GM19351 (cell line): ENCODE measurements around the gene CELF4.

ENCODE experiments used
- ATAC-seq: cut with Tn5 transposase; IDR thresholded peaks from one replicate; pipeline ENCODE4 v1.9.1; 2021; ENCODE audit warnings: mild to moderate bottlenecking, moderate library complexity; ENCODE audit not compliant: unreplicated experiment

CELF4 gene

DNA sequence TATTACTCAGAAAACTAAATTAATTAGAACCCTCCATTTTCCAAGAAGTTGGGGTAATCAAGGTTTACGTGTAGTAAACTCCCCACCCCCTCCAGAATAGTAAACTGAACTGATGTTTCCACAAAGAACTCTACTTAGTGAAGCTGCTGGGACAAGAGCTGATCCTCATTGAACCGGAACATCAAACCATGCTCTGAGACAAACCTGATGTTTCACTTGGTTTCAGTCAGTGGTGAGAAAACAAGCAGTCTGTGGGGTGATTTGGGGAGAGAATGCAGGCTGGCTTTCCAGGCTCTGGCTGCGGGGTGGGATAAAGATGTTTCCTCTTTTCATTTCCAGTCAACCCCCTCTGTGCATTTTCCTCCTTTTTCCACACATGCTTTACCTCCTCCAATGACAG, 38.2 kb downstream of the CELF4 start:
- peak; percentile 29 for ATAC-seq

DNA sequence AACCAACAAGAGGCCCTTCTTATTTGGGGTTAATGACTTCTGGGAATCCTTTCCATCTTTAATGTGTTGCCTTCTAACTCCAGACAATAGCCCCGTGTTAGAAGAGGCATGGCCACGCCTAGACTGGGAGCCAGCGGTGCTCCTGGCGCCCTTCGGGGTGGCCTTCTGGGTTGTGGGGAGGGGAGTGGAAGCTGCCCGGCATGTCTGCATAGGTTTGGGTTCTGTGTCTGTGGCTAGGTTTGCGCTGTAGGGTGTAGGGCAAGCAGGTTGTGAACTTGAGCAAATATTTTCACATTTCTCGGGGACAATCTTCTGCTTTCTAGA, 40.4 kb downstream of the CELF4 start:
- ATAC-seq: no peak

DNA sequence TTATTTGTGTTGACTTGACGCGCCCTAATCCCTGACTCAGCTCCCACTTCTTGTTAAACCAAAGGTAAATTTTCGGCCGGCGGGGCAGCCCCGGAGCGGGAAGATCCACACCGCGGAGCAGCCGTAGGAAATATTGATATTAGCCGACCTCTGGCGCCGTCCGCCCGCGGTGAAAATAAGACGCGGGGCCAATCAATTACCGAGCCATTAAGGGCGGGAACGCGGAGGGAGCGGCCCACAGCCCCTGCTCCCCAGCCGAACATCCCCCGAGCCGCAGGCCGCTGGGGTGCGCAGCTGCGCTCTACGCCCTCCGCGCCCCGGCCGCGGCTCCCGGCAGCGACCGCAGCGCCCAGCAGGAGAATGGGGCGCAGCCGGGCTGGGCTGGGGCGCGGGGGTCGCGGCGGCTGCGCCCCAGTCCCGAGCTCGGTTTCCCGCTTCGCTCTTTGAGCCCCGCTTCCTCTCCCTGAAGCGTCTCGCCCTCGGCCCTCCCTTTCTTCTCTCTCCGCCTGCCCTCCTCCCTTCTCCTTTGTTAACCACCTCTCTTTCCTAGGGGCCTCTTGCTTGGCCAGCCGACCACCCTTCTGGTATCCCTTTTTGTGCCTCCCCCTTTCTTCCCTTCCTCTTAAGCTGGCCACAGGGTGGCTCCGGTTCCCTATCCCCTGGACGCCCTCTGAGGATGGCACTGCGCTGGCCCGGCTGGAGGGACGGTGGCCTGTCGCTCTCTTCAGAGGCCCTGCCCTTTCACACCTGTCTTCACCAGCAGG, 40.9 kb downstream of the CELF4 start:
- no peak for ATAC-seq

DNA sequence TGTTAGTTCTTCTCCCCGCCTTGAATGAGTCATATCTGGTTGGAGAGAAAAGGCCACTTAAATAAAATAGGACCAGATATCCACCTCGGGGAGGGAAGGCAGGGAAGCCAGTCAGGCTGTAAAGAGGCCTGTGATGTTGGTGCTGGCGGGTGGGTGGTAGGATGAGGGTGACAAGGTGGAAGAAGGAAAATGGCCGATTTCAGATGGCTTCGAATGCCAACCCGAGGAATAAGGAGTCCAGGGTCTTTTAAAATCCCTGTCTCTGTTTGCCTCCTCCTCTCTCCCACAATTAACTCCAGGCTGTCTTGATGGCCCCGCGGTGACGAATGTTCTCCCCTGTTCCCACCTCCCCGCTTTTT, 41.5 kb downstream of the CELF4 start:
- ATAC-seq: no peak

DNA sequence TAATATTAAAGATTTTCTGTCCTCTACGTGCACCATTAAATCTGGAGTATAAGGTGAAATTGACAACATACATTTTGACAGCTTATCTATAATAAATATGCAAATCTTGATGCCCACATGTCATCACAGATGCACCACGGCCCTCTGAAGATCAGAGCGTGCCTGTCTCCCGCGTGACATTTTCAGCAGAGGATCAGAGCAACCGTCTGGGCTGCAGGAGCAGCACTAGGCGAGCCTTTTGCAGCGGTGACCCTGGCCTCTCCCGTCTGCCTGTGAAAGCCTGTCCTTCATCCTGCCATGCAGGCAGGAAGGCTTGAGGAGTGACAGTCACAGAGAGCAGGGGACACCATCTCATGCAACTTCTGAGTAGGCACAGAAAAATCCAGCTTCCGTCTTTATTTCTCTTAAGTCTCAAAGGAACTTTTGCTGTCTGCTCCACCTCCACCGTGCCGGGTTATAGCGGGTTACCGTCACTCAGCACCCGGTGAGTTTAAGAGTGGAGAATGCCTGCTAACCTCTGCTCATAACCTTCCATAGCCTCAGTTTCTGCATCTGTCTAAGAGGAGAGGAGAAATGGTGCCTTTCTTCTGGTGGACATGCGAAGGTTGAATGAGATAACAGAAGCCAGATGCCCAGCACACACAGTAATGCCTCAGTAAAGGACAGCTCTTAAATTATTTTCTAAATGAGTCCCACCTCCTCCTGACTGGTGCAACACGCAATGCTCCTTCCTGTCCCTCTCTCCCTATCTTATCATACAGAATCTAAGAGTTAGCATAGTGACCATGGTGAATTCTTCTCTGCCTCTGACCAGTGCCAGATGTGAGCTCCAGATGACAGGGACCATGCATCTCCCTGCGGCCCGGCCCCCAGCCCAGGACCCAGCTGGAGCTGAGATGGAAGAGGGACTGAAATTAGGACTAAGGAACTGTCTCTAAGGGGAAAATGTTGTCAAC, 43.8 kb downstream of the CELF4 start:
- no peak for ATAC-seq

DNA sequence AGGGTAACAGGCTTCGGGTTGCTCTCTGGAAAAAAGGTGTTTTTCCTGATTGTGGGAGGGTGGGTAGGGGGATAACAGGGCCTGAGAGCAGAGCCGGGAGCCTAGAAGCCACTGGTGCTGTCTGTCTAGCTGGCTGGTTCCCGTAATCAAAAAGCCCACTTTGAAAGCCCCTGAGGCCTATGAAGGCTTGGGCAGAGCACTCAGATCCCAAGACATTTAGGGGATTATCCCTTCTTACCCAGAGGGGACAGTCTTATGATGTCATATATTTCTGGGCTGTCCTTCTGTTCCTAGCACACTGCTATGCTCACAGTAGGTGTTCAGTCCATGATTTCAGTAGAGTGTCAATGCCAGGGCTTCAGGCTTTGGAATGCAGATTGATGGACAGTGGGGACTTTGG, 45.1 kb downstream of the CELF4 start:
- no peak for ATAC-seq

DNA sequence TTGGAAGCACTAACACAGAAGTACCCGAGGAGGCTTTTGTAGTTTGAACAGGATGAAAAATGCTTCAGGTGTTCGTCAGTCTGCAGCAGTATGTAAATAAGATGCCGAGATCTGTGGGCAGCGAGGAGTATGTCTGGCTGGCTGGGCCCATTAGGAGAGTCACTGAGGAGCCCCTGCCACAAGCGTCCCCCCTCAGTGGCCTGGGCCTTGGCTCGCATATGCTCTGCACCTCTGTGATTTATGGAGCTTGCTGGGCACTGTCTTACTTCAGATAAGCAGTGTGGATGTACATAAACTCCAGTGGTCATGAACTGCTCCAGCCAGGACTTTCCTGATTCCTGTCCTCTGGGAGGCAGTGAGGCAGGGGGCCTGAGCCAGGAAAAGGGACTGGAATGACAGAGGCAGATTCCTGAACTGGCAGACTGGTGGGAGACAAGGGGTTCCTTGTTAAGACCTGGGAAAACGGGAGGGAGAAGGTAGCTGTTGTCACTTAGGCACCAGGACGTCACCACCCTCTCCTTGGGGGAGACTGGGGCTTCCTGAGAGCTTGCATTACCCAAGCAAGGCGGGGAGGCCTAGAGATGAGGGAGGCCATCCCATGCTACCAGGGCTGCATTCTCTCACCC, 46.0 kb downstream of the CELF4 start:
- no peak for ATAC-seq

DNA sequence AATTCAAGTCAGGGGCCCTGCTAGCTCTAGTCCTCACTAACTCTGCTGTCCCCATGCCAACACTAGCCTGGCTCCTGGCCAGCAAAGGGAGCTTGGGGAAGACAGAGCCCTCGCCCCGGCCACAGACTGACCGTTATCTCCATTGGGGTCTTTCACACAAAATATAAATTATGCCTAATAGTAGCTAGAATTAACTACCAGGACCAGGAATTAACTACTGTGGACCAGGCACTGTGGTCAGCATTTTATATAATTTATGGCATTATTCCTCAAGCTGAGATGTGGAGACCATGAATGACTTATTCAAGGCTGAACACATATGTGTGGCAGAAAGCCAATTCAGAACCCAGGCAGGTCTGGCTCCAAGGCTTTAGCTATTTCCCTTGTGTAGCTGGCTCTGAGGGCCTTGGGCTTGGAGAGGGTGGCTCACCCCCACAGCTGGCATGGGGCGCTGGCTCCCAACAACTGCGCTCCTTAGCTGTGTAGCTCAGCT, 49.2 kb downstream of the CELF4 start:
- ATAC-seq: no peak

DNA sequence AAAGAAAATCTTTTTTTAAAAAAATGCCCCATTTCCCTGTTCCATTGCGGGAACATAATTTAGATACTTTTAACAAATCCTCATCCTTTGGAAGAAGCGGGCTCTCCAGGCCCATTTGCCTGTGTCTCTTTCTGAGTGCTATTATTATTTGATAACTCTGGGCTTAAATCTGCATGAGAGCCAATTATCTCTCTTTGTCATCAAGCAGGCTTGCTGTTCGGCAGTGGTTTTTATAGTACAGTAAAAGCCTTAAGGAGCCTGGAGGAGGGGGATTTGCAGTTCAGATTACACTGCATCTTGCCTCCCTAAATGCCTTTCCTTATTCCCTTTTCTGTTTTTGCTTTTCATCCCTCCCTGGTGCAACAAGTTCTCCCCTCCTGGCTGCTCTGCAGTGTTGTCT, 50.6 kb downstream of the CELF4 start:
- no peak for ATAC-seq

DNA sequence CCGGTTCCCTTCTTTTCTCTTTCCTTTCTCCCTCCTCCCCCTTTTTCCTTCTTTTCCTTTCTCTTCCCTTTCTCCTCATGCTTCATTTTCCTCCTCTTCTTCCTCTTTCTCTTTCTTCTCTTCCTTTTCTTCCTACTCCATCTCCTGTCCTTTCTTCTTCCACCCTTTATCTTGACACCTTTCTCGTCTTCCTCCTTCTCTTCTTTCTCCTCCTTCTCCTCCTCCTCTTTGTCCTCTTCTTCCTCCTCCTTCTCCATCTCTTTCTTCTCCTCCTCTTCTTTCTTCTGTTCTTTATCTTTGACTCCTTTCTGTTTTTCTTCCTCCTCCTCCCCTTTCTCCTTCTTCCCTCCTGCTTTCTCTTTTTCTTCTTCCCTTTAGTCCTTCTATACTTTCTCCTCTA, 53.2 kb downstream of the CELF4 start:
- no peak for ATAC-seq

DNA sequence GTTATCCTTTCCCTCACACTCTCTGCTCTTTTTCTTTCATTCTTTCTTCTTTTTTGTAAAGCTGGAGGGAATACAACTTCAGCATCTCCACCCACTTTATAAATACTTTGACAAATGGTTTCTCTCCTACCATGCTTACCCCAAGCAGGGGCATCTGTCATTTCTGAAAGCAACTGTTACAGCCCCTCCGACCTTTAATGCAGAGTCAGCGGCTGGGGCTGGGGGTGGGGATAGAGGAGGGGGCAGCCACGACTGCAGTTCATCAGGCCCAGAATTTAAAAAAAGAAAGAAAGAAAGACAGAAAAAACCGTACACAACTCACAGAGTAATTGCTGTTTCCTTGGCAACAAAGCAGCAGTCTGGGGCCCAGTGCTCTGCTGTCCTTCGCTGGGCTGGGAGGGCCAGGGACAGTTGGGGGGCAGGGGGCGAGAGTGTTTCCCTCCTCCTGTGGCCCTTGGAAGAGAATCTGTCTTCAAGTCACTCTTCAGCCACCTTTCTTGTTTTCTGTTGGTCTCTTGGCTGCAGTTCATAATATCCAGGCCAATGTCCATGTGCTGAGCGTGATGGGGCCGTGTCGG, 53.8 kb downstream of the CELF4 start:
- no peak for ATAC-seq

DNA sequence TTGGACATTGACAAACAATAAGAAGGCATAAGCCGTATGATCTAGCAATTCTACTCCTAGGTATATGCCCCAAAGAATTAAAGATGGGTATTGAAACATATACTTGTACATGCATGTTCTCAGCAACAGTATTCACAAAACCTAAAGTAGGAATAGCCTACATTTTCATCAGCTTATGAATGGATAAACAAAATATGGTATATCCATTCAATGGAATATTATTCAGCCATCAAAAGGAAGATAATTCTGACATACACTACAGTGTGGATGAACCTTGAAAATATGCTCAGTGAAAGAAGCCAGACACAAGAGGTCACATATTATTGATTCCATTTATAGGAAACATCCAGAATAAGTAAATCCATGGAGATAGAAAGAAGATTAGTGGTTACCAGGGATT, 56.0 kb downstream of the CELF4 start:
- no peak for ATAC-seq

DNA sequence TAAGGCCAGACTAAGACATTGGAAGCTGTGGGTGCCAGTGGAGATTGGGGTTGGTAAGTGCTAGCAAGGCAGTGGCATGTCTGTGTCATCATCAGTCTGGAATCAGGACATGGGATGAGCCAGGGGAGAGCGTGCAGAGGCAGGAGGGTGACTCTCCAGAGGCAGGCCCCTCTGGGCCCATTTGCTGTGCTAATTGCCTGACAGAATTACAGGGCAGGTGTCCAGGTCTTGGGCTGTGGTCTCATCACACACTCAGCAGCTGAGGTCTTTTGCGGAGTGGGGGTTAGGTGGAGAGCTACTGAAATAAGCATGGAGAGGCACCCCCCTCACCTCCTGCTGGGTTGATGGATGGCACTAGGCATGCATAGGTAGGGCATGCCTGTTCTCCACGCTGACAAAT, 57.4 kb downstream of the CELF4 start:
- ATAC-seq: no peak

DNA sequence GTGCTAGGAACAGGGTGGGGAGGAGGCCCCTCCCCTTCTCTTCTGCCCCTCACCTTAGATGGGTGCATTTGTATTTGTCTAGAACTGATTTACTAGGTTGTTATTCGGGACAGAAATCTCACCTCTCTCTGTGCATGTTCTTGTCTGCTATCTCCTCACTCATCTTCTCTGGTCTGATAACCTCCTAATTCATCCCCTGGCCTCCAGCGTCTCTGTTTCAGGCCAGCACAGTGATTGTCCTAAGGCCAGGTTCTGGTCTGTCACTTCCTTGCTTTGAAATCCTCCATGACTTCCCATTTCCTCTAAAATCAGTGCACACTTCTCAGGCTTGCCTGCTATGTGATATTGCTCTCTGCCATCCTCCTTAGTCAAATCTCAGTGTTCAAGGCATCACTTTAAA, 58.4 kb downstream of the CELF4 start:
- ATAC-seq: no peak

DNA sequence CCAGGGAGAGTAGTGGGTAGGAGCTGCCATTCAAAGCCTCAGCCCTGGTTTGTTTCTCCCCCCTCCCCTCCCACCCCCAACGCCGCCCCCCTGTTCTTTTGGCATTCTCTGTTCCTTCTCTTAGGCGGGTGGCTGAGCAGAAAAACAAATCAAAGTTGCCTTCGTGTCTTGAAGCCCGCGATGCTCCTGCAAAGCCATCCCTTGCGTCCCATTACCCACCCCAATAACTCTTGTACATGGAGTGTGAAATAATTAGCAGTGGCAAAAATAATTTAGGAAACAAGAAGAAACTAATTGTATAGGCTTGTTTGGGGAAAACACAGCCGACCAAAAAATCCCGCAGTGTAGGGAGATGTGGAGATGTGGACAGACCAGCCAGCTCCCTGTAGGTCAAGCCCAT, 59.6 kb downstream of the CELF4 start:
- no peak for ATAC-seq

DNA sequence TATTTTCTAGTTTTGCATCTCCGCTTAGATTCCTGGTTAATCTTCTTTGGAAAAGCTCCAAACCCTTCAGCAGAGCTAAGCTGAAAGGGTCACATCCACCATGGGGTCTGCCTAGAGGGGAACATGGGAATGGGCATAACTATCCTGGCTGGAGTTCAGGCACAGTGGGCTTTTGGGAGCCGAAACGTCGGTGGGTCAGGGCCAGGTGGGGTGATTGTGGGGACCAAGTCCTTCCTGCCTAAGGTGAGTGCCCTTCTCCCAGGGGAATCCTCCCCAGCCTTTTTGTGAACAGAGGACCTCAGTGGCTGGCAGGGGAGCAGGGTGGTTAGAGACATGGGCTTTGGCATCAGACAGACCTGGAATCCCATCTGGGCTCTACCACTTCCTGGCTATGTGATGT, 60.3 kb downstream of the CELF4 start:
- ATAC-seq: no peak

DNA sequence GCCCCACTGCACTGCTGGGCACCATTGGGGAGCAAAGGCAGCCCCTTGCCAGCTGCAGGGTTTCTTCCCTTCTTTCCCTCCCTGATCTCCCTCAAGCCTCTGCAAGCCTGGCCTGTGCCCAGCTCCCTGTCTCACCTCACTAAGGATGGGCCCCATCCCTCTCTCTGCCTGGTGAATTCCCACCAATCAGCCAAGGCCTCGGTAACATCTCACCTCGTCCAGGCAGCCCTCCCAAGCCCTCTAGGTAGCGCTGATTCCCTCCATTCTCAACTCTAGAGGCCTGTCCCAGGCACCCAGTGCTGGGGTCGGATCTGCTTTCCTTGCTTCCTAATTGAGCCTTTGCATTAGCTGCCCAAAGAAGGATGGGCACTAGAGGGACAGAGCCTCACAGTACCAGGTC, 63.0 kb downstream of the CELF4 start:
- ATAC-seq: no peak

DNA sequence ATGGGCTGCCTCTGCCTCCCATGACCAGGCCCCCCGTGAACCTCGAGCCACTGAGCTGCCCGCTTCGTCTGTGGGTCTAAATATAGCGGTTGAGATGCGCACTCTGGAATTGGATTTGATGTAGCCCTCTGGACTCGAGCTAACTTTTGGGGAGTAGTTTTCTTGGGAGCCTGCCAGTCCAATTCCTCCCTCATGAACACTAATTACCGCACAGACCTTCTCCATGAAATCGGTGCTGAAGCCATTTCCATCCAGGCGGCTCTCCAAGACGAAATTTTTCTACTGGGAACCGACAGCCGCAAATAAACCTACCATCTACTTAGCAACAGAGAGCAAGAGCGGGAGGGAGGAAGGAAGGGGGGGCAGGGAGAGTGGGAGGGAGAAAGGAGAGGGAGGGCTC, 63.6 kb downstream of the CELF4 start:
- ATAC-seq: no peak

DNA sequence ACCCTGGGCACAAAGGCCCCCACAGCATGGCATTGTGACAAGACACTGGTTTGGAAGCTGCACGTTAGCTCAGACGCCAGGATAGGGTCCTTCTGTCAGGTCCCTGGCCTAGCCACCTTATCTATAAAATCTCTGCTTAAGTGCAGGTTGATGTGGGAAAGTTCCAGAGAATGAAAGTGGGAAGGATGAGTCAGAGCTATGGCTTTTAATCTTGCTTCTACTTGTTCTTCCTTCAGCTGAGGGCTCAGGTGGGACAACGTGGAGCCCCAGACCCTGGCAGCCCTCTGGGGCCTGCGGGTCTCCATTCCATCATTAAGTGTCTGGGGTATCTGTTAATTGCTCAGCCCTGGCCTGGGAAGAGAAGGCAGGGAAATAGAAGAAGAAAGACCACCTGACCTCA, 64.5 kb downstream of the CELF4 start:
- ATAC-seq: no peak

DNA sequence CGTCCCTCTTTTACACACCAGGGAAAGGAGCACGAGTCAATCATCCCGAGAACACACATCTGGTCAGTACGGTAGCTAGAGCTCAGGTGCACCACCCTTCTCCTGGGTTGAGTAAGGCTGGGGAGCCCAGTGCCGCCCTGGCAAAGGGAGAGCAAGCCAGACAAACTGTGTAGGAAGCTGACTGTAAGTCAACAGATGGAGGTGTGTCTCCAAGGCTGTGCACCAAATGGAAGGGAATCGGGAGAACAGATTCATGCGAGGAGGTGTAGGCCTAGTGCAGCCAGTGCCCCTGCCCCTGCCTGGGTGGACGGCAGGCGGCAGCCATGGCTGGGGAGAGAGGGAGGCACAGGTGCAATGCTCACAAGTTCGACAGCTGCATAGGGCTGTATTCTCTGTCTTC, 65.7 kb downstream of the CELF4 start:
- ATAC-seq: no peak

DNA sequence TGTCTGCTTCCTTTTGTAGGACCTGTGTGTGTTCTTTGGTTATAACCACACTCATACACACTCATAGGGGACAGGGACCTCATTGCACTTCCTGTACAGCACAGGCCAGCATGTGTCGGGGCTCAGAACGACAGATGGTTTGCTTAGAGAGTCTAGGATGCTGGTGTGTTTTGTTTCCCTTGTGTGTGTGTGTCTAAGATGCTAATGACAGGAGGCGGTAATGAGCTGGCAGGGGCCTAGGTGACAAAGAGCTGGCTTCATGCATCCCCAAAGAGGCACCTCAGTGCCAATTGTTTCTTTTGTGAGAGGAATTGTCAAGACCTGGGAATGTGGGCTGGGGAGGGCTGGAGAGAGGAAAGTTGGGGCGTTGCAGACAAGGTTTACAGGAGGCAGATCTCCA, 66.6 kb downstream of the CELF4 start:
- ATAC-seq: no peak
